DMS114 treated with DMSO at 0.1 percent for 48 hours (cell line): ENCODE data around the gene KCNT1.
"Not testable (repeated sequence)": the region's sequence is repeated elsewhere in the genome, so short reads cannot be mapped to it uniquely, and the experiment has no call there.

Source experiments
- DNase-seq: peaks from one replicate; lab custom pipeline; 2025; ENCODE audit not compliant: unreplicated experiment; lab: John Stamatoyannopoulos, UW

Gene KCNT1

DNA sequence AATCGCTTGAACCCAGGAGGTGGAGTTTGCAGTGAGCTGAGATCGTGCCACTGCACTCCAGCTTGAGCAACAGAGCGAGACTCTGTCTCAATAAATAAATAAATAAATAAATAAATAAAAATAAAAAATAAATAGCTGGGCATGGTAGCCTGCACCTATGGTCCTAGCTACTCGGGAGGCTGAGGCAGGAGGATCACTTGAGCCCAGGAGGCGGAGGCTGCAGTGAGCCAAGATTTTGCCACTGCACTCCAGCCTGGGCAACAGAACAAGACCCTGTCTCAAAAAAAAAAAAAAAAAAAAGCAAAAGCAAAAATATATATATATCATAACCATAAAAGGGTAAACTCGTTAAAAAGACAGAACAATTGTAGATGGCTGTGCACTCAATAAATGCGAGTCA is 29.2 kb upstream of the KCNT1 start:
- DNase-seq: not testable (repeated sequence)

DNA sequence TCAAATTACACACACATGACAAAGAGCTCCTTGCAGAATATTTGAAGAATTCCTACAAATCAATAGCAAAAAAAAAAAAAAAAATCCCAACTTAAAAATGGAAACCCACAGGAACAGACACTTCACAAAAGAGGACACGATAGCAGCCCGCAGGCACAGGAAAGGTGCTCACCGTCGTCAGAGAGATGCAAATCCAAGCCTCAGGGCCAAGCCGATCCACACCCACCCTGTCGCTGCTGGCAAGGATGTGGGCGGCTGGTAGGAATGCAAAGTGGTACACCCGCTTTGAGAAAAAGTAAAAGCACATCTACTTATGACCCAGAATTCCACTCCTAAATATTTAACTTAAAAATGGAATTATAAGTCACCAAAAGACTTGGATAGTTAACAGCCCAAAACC is 28.0 kb upstream of the KCNT1 start:
- no peak for DNase-seq

DNA sequence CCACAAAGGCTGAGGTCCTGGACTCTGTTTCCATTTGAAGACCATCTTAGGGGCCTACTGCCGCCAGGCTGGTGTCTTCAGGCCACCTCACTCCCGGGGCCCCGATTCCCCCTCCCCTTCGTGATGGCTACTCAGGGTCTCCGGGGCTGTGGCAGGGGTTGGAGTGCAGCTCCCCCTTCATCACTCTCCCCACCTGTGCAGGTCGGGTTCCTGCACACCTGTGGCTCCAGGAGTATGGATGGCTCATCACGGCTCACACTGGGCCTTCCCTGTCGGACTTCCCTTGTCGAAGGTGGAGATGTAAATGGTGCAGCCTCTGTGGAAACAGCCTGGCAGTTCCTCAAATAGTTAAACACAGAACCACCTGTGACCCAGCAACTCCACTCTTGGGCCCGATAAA is 27.0 kb upstream of the KCNT1 start:
- DNase-seq: no peak

DNA sequence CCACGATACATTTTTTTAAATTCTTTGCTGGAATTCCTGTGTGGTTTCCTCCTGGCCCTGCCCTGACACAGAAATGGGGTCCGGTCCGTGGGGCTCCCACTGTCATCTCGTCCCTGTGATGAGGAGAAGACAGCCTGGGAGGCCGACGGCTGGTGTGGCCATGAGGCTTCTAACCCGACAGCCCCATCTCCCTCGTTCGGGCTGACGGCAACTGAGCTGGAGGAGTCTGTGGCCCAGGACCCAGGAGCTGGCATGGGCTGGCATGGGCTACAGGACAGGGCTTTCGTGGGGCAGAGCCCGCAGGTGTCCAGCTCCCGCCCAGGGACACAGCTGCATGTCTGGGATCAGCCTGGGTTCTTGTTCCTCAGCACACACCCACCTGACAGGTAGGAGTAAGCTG is 25.1 kb upstream of the KCNT1 start:
- DNase-seq: no peak

DNA sequence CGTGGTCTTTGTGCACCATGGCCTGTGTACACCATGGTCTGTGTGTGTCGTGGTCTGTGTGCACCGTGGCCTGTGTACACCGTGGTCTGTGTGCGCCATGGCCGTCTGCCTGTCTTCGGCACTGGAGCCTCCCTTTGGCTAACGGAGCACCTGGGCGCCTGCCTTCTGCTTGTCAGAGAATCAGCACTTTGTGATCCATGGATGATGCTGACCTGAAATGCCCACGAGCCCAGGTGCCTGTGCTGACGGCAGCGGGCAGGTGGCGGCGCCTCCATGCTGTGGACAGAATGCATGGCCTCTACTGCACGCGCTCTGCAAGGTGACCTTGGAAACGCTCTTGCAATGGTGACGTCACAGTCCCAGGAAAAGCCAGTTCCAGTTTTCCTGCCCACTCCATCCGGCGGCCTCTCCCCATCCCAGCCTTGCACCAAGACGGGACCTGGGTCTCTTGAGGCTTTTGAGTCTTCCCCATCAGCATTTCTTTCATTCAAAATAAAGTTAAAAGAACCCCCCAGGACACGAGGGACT is 24.3 kb upstream of the KCNT1 start:
- DNase-seq: no peak

DNA sequence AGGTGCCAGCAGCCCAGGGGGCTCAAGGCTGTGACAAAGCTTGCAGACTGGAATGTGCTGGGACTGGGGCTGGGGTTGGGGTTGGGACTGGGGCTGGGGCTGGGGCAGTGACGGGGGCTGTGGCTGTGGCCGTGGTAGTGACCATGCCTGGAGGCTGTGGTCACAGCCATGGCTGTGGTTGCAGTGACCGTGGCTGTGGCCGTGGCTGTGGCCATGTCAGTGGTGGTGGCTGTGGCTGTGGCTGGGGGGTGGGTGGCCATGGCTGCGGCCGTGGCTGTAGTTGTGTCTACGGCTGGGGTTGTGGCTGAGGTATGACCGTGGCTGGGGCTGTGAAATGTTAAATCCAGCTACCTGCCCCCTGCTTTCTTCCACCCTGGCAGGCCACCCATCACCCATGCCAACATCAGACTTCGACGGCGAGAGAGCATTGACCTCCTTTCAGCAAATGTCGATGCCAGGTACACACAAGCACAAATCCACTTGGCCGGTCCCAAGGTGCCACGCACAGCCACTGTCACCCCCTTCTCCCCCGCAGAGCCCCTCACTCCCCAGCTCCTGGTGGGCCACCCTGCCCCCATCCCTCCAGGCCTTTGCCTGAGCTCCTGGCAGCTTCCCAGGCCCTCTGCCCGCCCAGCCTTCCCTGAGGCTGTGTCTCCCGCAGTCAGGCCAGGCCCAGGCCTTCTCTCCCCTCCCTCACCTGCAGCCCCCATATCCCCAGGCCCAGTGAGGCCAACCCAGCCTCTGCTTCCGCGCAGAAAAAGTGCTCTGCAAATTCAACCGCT is 23.6 kb upstream of the KCNT1 start:
- no peak for DNase-seq

DNA sequence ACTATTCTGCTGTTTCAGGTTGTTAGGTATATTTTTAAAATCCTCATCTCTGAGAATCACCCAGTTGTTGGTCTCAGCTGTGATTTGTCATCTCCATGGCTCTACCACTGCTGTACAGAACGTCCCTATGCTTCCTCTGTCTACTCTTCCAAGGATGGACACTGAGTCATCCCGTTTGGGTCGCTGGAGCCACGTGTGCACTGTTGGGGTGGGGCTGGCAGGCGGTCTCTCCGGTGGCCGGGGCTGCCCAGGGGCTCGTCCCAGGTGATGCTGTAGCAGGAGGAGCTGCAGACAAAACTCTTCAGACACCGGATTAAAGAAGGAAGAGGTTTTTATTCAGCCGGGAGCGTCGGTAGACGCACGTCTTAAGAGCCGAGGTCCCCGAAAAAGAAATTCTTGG is 21.9 kb upstream of the KCNT1 start:
- DNase-seq: no peak

DNA sequence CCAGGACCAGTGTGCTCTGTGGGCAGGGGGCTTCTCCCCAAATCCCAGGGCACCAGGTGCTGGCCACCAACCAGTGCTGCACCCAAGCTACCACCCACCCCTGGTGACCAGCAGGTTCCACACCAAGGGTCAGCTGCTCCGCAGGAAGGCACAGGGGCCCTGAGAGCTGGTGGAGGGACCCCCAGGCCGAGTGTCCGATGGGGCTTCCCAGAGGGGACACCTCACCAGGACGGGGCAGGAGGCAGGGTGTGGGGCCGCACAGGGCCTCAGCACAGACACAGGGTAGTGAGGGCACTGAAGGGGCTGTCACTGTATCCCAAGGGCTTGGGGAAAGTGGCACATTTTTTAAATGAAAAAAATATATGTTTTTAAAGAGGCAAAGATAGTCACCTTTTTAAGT is 20.8 kb upstream of the KCNT1 start:
- DNase-seq: no peak

DNA sequence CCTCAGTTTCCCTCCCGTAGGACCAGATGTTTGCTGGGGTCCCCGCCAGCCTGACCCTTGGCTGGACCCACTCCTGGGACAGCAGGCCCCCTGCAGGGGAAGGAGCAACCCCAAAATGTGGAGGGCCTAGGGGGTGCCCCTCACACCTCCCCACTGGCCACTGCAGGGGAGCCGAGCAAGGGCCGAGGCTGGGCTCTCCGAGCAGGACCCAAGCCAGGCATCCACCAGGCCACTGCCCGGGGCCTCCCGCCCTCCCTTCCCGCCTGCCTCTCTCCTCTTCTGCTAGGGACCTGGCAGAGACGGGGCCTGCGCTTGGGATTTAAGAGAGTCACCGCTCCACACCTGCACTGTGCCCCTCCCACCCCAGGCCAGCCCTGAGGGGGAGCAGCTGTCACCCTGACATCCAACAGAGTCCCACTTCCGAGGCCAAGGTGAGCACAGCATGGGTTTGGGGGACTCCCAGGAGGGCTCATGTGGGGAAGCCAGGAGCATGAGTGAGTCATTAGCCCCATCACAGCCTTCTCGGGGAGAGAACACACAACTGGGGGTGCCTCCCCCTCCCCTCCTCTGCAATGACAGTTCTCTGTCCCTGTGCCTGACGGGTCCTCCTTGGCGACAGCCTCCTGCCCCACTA is 18.5 kb upstream of the KCNT1 start:
- DNase-seq: no peak

DNA sequence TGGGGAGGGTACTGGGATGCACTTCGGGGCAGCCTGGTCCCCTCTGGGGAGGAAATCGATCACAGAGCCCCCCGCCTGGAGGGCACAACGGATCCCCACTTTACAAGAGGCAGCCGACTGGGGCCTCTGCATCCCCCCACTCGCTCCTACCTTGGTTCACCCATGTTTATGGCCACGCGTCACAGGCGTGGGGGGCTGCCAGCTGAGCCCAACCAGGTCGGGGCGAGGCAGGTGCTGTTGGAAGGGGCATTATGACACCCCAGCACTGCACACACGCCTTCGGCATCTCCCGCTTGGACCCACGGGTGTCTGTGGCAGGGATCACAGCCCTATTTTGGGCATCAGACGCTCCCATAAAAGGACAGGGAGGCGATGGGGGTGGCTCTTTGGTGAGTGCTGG is 17.3 kb upstream of the KCNT1 start:
- no peak for DNase-seq

DNA sequence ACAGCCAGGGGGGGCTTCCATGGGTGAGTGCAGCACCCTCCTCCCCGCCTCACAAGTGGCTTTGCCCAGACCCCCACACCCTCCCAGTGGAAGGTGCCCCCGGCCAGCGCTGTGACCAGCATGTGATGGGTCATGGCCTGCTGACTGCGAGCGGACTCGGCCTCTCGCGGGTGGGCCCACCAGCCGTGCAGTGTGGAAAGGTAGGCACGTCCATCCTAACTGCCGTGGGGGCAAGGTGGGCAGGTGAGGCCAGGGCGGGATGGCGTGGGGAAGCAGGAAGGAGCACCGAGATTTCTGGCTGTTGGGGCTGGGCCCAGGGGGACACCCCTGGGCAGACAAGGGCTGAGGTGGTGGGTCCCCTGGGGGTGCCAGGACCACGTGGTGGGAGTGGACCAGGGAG is 14.8 kb upstream of the KCNT1 start:
- DNase-seq: no peak

DNA sequence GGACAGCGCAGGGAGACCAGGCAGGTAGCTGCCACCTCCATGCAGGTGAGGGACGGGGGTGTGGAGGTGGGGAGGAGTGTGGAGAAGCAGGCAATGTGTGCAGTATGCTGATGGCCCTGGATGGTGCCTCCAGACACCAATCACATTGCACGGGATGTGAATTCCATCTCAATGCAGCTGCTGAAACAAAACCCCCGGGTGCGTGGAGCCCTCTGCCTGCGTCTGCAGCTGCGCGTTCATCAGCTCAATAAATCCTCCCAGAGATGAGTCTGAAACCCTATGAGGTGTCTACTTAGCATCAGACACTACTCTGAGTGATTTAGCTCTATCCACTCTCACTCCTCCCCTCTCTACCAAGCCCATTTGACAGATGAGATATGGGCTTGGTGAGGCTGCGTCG is 13.0 kb upstream of the KCNT1 start:
- DNase-seq: no peak

DNA sequence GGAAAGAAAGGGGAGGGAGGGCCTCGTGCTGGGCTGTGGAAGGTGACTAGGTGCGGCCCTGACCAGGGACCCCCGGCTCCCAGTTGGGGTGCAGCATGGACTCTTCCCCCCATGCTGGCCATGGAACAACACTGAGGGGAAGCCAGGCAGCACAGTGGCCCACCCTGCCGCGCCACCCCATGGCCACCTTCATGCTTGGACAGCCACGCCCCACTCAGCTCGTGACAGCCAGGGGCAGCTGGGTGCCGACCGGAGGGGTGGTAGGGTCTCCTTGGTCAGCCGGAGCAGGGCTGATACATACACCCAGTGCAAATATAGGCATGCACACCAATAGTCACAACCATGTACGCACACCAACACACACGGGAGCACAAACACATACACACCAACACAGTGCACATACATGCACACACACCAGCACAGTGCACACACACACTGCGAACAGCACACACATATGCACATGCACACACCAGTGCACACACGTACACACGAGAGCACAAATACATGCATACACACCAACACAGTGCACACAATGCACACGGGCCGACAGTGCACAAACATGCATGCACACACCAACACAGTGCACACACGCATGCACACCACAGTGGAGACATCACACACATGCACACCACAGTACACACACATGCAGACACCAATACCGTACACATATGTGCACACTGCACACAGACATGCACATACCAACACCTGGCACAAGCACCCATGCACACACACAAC is 11.0 kb upstream of the KCNT1 start:
- no peak for DNase-seq

DNA sequence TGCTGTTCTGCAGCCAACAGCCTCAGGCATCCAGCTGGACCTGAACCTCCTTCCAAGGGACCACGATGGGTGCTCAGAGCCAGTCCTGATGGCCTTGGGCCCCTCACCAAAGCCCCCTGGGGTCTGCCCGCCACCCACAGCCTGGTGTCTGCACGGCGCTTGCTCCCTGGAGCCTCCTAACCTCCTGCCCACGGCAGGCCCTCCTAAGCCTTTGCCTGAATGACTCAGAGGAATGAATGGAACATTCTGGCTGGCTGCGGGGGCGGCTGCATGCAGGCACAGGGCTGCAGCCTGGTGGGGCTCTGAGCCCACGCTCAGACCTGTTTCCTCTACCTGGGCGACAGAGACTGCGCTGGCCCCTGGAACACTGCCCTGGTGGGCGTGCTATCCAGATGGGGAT is 9.6 kb upstream of the KCNT1 start:
- DNase-seq: no peak

DNA sequence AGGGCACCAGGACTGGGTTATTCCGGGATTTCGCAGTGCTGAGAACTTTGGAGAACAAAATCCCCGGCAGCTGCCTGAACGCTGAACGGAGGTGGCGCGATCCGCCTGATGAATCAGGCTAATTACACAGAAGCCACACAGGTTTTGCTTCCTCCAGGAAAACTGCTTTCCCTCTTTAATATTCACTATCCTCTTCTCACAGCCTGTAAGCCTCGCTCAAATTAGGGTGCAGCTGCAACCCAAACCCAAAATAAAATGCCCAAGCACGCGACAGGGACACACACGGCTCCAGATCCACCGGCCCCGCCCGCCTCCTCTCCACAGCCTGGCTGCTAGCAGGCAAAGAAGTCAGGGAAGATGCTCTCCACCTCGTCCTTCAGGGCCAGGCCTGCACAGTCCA is 8.7 kb upstream of the KCNT1 start:
- no peak for DNase-seq

DNA sequence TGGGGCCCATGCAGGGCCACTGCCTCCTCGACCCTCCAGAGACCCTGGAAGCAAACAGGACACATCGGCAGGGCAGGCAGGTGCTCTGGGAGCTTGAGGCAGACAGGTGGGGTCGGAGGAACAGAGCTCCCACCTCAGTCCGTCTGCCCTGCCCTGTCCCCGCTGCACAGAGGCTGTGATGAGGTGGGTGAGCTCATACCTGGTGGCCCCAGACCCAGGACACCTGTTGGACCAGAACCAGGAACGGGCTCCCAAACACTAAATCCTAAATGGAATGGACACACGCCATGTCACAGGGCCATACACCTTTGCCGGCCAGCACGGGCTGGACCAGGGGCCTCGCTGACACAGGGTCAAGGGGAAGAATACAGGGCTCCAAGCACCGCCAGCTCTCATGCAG is 8.2 kb upstream of the KCNT1 start:
- DNase-seq: no peak

DNA sequence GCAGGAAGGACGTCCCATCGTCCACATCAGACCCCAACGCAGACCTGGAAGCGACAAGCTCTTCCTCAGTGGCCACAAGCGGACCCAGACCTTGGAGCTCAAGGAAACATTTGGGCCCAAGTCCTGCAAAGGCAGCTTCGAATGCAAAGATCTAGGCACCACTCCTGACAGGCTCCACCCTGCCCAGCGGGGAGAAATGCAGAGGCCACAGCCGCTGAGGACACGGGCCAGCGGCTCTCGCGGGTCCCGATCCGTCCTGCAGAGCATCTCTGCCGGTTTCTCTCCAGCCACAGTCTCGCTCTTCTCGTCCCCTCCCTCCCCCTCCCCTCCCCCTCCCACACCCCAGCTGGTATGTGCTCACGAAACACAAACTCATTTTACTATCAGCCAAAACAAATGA is 7.6 kb upstream of the KCNT1 start:
- no peak for DNase-seq

DNA sequence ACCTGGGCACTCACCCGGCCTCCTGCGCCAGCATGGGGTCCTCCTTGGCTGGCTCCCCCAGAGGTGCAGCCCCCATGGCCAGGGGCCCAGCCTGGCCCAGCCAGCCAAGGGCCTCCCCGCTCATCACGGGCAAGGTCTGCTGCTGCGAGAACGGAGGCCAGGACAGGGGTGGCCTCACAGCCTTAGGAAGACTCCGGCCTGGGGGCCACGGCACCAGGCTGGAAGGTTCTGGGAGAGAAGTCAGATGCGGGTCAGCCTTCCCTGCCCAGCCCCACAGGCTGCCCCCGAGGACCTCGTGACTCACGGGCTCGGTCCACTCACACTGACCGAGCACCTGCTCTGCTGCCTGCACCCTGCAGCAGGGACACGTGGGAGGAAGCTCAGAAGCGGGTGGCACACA is 6.9 kb upstream of the KCNT1 start:
- DNase-seq: no peak

DNA sequence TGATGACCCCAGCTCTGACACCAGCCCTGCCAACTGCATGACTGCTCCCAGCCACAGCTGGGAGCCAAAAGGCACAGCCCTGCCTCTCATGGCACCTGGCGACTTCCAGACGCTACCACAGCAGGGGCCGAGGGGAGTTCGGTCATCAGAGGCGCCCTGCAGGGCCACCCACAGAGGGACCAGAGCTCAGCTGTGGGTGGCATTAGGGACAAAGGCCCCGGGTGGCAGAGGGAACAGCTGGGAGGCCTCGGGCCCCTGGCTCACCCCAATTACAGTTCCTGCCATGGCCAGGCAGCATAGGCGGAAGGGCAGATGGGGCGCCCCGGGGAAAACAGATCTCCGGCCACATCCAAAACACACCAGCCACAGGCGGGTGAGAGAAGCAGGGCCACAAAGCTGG is 6.3 kb upstream of the KCNT1 start:
- DNase-seq: no peak

DNA sequence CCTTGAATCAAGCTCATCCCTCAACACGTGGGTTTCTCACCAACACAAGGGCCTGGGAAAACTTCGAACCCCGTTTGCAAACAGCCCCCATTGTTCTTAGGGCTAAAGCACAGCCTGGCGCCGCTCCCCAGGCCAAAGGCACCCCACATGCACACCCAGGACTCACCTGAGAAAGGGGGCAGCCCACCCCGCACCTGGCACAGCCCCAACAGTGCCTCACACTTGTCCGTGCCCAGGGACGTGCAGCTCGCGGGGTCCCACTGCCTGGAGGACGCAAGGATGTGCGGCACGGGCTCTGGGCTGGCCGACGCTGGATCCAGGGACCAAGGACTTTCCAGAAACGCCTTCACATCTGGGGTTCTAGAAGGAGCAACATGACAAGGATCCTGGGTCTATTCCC is 5.5 kb upstream of the KCNT1 start:
- DNase-seq: no peak

DNA sequence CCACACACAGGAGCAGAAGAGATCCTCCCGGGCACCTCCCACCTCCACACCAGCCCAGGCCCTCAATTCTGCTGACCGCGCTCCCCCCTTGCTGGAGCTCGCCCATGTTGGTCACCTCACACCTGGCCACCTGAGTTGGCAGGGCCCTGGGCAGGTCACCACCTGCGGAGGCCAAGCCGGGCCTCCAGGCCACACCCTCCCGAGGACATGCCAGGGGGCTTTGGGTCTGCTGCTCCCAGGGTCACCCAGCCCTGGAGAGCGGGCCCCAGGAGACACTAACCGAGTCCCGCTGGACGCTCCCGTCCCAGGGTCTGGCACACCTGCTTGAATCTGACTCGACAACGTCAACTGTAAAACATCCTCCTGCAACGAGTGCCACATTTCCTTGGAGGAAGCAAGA is 4.8 kb upstream of the KCNT1 start:
- DNase-seq: no peak

DNA sequence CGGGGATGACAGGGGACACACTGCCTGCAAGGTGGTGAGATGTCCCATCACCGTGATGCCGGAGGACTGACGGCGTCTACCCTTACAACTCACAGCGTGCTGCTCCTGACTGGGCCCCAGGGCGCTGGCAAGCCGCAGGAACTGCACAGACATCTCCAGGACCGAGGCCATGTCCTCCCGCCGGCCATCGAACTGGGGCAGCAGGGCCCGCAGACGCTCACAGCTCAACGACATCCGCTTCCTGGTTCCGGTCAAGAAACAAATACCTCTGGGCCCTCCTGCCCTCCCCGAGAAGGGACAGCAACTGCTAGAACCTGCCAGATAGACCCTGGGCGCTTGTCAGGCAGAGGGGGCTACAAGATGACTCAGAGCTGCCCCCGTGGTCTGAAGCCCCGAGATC is 3.7 kb upstream of the KCNT1 start:
- no peak for DNase-seq
